Omental fat pad (tissue), 4 donors: ENCODE results near the gene SCFD1. TPM values are rescaled to one million over a fixed set of nuclear protein-coding genes. Genes with fewer than 3 reads are reported as not detected.

Source experiments
- ATAC-seq: fragments of 150-250 bp; one replicate; pipeline ENCODE4 v1.9.1; 2016; ENCODE audit warnings: mild to moderate bottlenecking, moderate library complexity; ENCODE audit not compliant: low FRiP score
- DNase-seq: peaks from one replicate; pipeline ENCODE4 v3.0.0-alpha.2; 2019; ENCODE audit warnings: low spot score
- total RNA-seq, 4 donors: library from RNA; depleted of rRNA; stranded (reverse); fragments of >200 nt; gene quantifications; one replicate each; pipeline ENCODE4 v1.1.0, GENCODE V29; 2016
- TF ChIP-seq, protein P1 (sequence below), 3 donors: fragments of 450-650 bp; IDR thresholded peaks; one replicate each; pipeline ENCODE4 v1.5.1; 2016 to 2017; ENCODE audit warnings: antibody characterized with exemption in 3 of 3, mild to moderate bottlenecking in 3 of 3, moderate library complexity in 2 of 3

Gene SCFD1
- total RNA-seq, 4 donors from 2014 or later: 50.9 to 102 (median 54.8) TPM

DNA sequence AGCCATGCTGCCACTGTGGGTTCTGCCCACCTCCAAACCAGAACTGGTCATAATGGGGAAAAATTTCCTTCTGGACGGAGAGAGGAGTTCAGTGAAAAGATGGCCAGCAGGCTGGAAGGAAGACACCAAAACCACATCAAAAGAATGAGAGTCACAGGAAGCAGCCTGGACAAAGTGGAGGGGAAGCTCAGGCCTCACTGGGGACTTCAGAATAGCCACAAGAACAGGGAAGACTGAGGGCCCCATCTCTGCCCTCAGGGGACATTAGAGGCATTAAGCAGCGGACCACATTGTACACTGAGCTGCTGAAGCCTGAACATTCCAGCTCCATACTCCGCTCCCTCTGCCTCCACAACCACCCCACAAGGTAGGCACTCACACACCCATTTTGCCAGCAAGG is 132.7 kb downstream of the SCFD1 start:
- TF ChIP-seq, protein P1, sequence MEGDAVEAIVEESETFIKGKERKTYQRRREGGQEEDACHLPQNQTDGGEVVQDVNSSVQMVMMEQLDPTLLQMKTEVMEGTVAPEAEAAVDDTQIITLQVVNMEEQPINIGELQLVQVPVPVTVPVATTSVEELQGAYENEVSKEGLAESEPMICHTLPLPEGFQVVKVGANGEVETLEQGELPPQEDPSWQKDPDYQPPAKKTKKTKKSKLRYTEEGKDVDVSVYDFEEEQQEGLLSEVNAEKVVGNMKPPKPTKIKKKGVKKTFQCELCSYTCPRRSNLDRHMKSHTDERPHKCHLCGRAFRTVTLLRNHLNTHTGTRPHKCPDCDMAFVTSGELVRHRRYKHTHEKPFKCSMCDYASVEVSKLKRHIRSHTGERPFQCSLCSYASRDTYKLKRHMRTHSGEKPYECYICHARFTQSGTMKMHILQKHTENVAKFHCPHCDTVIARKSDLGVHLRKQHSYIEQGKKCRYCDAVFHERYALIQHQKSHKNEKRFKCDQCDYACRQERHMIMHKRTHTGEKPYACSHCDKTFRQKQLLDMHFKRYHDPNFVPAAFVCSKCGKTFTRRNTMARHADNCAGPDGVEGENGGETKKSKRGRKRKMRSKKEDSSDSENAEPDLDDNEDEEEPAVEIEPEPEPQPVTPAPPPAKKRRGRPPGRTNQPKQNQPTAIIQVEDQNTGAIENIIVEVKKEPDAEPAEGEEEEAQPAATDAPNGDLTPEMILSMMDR (IDR thresholded peaks at IDR 0.05): no peak
- ATAC-seq: no peak
- no peak for DNase-seq

DNA sequence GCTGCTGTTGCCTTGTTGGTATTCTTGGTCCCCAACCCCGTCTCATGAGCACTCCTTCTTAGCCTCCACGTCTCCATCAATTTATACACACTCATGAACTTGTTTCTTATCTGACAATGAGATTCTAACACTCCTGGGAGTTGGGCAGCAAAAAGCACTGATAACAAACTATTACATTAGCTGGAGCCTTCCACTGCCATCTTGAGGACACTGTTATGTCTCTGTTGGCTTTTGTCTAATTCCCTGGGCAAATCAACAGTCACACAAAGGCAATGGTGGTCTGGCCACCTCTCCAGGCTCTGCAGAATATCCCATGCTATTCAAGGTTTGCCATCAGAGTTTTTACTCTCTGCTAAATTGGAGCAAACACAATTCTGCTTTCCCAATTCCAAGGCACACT is 134.5 kb downstream of the SCFD1 start:
- TF ChIP-seq, protein P1 (IDR thresholded peaks at IDR 0.05): no peak
- DNase-seq (no peak), ATAC-seq (no peak)

DNA sequence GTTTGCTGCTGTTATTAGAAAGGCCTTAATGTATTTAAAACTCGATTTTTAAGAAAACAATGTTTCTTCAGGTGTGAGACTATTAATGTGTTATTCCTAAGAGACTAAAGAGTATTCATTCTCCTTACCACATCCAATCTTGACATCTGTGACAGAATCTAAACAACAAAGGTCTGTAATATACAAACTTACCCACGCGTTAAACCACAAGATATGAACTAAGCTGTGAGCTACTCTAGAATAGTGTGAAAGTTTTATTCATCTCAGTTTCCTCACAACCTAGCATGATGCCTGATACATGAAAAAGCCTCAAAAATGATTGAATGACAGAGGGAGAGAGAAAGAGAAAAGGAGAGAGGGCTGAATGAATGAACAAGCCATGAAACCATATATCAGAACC is 135.0 kb downstream of the SCFD1 start:
- ATAC-seq (no peak), DNase-seq (no peak)
- TF ChIP-seq, protein P1 (IDR thresholded peaks at IDR 0.05): no peak

DNA sequence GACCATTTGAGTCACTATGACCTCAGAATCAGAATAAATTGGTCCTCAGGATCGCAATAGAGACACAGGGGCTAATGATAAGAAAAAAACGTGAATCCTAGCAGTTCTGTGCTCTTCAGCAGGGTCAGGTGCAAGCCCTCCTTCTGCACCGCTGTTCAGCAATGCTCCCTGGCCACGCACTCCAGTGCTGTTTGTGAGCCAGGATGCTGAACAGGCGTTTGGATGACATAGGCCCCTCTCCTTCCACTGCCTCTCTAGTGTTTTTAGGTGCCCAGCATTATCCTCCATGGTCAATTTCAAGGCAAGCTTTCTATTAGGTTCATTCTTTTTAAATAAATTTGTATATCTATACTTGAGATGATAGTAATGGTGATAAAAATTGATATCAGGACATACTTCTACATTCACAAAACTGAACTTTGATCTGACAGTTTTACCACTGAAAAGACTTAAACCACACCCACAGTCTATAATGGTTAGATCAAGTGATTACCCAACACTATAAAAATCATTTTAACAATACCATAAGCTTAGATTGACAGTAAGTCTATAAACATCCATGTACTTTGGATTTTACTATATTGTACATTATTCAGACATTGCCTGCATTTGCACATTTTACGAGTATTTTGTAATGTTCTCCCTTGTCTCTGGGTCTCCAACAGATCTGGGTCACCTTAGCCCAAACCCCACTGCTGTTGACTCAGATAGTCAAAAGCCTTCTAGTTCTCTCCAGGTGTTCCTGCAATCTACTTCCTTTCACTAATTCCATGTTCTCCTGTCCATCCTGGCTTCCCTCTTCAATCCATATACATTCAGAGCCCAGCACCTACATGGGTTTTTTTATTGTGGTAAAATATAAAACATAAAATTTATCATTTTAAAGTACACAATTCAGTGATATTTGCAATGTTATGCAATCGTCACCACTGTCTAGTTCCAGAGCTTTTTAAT is 137.3 kb downstream of the SCFD1 start:
- TF ChIP-seq, protein P1 (IDR thresholded peaks at IDR 0.05): no peak
- DNase-seq (no peak), ATAC-seq (no peak)

DNA sequence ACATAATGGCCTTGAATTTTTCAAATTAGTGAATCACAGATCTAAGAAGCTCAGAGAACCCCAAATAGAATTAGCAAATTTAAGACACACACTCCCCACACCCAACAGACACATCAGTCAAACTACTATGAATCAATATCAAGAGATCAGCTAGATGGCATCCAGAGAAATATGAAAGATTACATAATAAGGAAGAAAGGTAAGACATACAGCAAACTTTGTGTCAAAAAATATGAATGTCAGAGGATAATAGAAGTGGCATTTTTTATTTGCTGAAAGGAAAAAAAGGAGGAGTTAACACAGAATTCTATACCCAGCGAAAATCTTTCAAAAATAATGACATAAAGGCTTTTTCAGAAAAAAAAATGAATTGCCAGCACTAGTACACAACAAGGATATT is 141.8 kb downstream of the SCFD1 start:
- DNase-seq (no peak), ATAC-seq (no peak)
- TF ChIP-seq, protein P1 (IDR thresholded peaks at IDR 0.05): no peak

DNA sequence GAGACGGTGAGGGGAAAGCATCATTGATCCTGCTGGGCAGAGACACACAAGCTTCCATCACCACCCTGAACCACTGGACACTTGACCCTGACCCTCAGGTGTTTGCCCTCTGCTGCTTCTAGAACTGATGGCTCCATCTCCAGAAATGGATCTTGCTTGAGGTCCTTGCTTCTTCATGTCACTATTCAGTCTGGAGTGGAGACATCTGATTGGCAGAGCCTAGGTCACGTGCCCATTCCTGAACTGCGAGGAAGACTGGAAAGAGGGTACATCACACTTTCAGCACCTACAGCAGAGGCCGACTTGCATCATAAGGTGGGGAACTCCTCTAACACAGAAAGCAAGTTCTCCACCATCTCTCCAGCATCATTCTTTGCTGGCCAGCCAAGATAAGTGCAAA is 145.5 kb downstream of the SCFD1 start:
- no peak for DNase-seq
- no peak for ATAC-seq
- TF ChIP-seq, protein P1 (IDR thresholded peaks at IDR 0.05): no peak

DNA sequence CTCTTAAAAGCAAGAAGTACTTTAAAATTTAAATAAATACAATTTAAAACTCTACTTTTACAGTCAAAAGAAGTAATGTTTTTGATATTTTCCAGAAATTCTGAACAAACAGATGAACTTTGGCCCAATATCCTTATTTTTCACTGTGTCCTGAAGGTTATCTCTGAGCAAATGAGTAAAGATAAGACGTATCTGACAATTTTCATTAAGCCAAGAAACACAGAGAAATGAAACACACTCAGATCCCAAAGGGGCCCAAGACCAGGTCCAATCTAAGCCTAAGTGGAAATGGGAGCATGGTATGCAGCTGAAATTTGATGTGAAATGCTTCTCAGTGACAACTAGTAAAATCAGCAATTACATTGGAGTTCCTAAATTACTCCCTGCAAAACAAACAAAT is 146.7 kb downstream of the SCFD1 start:
- no peak for ATAC-seq
- DNase-seq: no peak
- TF ChIP-seq, protein P1 (IDR thresholded peaks at IDR 0.05): no peak
